ENCODE data around the gene ALX4. TPM values are rescaled to one million over a fixed set of nuclear protein-coding genes. Genes with fewer than 3 reads are reported as not detected.

ALX4 gene
- total and polyA plus RNA-seq, 2 donors (not counting 1 experiment from before 2014, with no cell fraction given), result not detected

DNA sequence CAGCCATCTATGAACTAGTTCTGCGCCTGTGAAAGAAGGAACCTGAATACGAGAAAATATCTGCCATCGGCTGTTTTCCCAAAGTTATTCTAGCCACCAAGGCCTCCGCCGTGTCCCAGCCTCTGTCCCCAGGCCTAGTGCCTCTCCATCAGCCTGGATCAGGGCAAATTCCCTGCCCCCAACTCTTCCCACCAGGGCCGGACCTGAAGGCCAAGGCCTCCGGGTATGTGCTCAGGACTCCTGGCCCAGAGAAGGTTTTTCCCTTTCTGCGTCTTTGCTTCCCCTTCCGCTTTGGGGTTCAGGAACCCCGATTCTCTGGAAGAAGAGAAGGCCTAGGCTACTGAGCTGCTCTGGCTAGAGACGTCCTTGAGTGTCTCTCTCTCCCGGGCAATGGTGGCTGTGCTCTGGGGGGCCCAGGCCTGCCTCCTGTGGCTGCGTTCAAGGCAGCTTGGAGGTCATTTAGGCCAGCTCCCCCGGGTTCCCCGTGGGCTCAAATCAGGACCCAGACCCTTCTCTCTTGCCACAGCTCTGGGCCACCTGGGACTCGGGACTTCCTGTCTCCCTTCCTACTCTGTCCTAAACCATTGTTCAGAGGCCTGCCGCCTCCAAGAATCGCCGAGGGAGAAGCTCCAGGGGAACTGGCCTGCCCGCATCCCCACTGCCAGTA lies 1.6 kb downstream of the ALX4 start:
- Histone ChIP-seq H3K4me1 (ENCODE audit: control insufficient read depth, extremely low read depth, insufficient read depth, low read length) (no peaks in the 10 kb centered on the region), H3K4me2 (ENCODE audit: extremely low read depth, insufficient read depth, low read length) (no peak overlapping the region), H3K9ac (ENCODE audit: insufficient read depth, low read length) (no peak overlapping the region), H3K27ac (ENCODE audit: insufficient read depth, low read length) (no peak overlapping the region), H3K9me3 (ENCODE audit: control insufficient read depth, insufficient read depth, low read depth, low read length) (no peaks in the 10 kb centered on the region), H3K36me3 (ENCODE audit: control insufficient read depth, insufficient read depth, low read length) (no peaks in the 10 kb centered on the region), H4K20me1 (ENCODE audit: control insufficient read depth, extremely low read depth, insufficient read depth, low read length) (no peaks in the 10 kb centered on the region), H2AFZ (ENCODE audit: low read length) (no peak overlapping the region), H3K79me2 (ENCODE audit: control insufficient read depth, insufficient read depth, low read length) (no peaks in the 10 kb centered on the region), H3K27me3 (ENCODE audit: control insufficient read depth, insufficient read depth, low read length) (peaks cover 73% of the 10 kb centered on the region), H3K4me3 (replicated peaks in 1 of 4; ENCODE audit: control extremely low read depth in 1 of 4, insufficient read depth in 1 of 4, low read depth in 3 of 4, low read length in 4 of 4) (no peak overlapping the region)
- DNase-seq (ENCODE audit: low read depth in 2 of 2), result no peak
- TF ChIP-seq, protein P1, sequence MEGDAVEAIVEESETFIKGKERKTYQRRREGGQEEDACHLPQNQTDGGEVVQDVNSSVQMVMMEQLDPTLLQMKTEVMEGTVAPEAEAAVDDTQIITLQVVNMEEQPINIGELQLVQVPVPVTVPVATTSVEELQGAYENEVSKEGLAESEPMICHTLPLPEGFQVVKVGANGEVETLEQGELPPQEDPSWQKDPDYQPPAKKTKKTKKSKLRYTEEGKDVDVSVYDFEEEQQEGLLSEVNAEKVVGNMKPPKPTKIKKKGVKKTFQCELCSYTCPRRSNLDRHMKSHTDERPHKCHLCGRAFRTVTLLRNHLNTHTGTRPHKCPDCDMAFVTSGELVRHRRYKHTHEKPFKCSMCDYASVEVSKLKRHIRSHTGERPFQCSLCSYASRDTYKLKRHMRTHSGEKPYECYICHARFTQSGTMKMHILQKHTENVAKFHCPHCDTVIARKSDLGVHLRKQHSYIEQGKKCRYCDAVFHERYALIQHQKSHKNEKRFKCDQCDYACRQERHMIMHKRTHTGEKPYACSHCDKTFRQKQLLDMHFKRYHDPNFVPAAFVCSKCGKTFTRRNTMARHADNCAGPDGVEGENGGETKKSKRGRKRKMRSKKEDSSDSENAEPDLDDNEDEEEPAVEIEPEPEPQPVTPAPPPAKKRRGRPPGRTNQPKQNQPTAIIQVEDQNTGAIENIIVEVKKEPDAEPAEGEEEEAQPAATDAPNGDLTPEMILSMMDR (conservative IDR thresholded peaks at IDR 0.05 in 1 of 2, IDR thresholded peaks at IDR 0.05 in 1 of 2; ENCODE audit: low read depth in 1 of 2, low read length in 2 of 2), result no peak
- no peak for TF ChIP-seq EZH2 (IDR thresholded peaks at IDR 0.05; ENCODE audit: low read length, missing control alignments)

DNA sequence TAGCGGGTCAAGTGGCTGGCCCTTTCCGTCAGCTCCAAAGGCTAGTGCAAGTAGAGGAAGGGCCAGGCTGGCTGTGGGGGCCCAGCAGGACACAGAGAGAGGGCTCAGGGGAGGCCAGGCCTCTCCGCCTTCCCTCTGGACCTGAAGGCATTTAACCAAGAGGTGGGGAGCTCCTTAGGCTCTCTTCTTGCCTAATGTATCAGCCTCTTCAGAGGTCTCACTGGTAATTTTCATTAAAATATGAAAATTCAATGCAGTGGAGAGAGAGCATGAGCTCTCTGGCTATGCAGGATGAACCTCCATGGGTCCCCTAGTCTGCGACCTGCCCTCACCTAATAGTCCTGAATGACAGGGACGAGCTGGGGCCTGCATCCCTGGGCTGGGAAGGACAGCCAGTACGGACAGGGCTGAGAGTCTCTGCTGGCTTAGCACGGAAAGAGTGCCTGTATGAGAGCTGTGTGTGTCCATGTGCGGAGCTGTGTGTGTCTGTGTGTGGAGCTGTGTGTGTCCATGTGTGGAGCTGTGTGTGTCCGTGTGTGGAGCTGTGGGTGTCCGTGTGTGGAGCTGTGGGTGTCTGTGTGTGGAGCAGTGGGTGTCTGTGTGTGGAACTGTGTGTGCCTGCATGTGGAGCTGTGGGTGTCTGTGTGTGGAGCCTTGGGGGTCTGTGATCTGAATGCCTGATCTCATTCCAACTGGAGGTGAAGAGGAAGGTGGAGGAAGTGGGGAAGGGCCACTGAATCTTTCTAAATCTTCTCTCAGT lies 2.4 kb downstream of the ALX4 start:
- Histone ChIP-seq H3K9me3 (ENCODE audit: control insufficient read depth, insufficient read depth, low read depth, low read length) (no peaks in the 10 kb centered on the region), H3K79me2 (ENCODE audit: control insufficient read depth, insufficient read depth, low read length) (no peaks in the 10 kb centered on the region), H3K27me3 (ENCODE audit: control insufficient read depth, insufficient read depth, low read length) (peaks cover 68% of the 10 kb centered on the region), H2AFZ (ENCODE audit: low read length) (no peak overlapping the region), H3K4me2 (ENCODE audit: extremely low read depth, insufficient read depth, low read length) (no peak overlapping the region), H3K9ac (ENCODE audit: insufficient read depth, low read length) (no peak overlapping the region), H4K20me1 (ENCODE audit: control insufficient read depth, extremely low read depth, insufficient read depth, low read length) (no peaks in the 10 kb centered on the region), H3K4me1 (ENCODE audit: control insufficient read depth, extremely low read depth, insufficient read depth, low read length) (no peaks in the 10 kb centered on the region), H3K36me3 (ENCODE audit: control insufficient read depth, insufficient read depth, low read length) (no peaks in the 10 kb centered on the region), H3K27ac (ENCODE audit: insufficient read depth, low read length) (no peak overlapping the region), H3K4me3 (replicated peaks in 1 of 4; ENCODE audit: control extremely low read depth in 1 of 4, insufficient read depth in 1 of 4, low read depth in 3 of 4, low read length in 4 of 4) (no peak overlapping the region)
- DNase-seq (ENCODE audit: low read depth in 2 of 2), result no peak
- TF ChIP-seq, protein P1 (conservative IDR thresholded peaks at IDR 0.05 in 1 of 2, IDR thresholded peaks at IDR 0.05 in 1 of 2; ENCODE audit: low read depth in 1 of 2, low read length in 2 of 2), result no peak
- TF ChIP-seq EZH2 (IDR thresholded peaks at IDR 0.05; ENCODE audit: low read length, missing control alignments), result no peak

DNA sequence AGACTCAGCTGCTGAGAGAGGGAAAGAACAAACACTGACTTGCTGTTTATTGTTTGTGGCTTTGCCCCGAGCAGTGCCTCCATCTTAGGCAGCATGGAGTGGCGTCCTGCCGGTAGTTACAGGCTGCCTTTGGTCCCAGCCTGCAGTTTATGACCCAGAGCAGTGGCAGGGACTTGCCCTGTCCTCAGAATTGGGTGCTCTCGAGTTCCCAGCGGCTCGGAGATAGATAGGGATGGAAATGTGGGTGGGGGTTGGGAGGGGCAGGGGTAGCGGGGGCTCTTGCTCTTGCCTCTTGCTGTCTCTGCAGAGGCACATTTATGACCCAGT lies 3.1 kb downstream of the ALX4 start:
- Histone ChIP-seq H3K9me3 (ENCODE audit: control insufficient read depth, insufficient read depth, low read depth, low read length) (no peaks in the 10 kb centered on the region), H3K4me1 (ENCODE audit: control insufficient read depth, extremely low read depth, insufficient read depth, low read length) (no peaks in the 10 kb centered on the region), H2AFZ (ENCODE audit: low read length) (no peak overlapping the region), H3K4me3 (replicated peaks in 1 of 4; ENCODE audit: control extremely low read depth in 1 of 4, insufficient read depth in 1 of 4, low read depth in 3 of 4, low read length in 4 of 4) (no peak overlapping the region), H3K79me2 (ENCODE audit: control insufficient read depth, insufficient read depth, low read length) (no peaks in the 10 kb centered on the region), H3K27ac (ENCODE audit: insufficient read depth, low read length) (no peak overlapping the region), H3K4me2 (ENCODE audit: extremely low read depth, insufficient read depth, low read length) (no peak overlapping the region), H4K20me1 (ENCODE audit: control insufficient read depth, extremely low read depth, insufficient read depth, low read length) (no peaks in the 10 kb centered on the region), H3K9ac (ENCODE audit: insufficient read depth, low read length) (no peak overlapping the region), H3K36me3 (ENCODE audit: control insufficient read depth, insufficient read depth, low read length) (no peaks in the 10 kb centered on the region), H3K27me3 (ENCODE audit: control insufficient read depth, insufficient read depth, low read length) (peaks cover 69% of the 10 kb centered on the region)
- no peak for TF ChIP-seq EZH2 (IDR thresholded peaks at IDR 0.05; ENCODE audit: low read length, missing control alignments)
- TF ChIP-seq, protein P1 (conservative IDR thresholded peaks at IDR 0.05 in 1 of 2, IDR thresholded peaks at IDR 0.05 in 1 of 2; ENCODE audit: low read depth in 1 of 2, low read length in 2 of 2), result no peak
- DNase-seq (ENCODE audit: low read depth in 2 of 2), result no peak
